ENCODE results near the gene CAMK1D.

The CAMK1D gene

GRCh38 chr10:12869427-12869826 lies 520.1 kb downstream of the CAMK1D start:
- Histone ChIP-seq H3K4me2 (ENCODE audit: insufficient read depth, low read length) (no peak overlapping the region), H2AFZ (ENCODE audit: low read depth, low read length) (no peak overlapping the region), H3K79me2 (ENCODE audit: insufficient read depth, low read length) (no peaks in the 10 kb centered on the region), H3K27ac (ENCODE audit: low read length) (no peak overlapping the region), H4K20me1 (ENCODE audit: insufficient read depth, low read length) (no peaks in the 10 kb centered on the region), H3K4me1 (ENCODE audit: insufficient read depth, low read length) (no peaks in the 10 kb centered on the region), H3K9ac (ENCODE audit: low read depth, low read length) (no peak overlapping the region), H3K27me3 (ENCODE audit: insufficient read depth, low read length, poor library complexity) (no peaks in the 10 kb centered on the region), H3K36me3 (ENCODE audit: insufficient read depth, low read length) (no peaks in the 10 kb centered on the region), H3K9me3 (ENCODE audit: insufficient read depth, low read length, severe bottlenecking) (no peaks in the 10 kb centered on the region), H3K4me3 (ENCODE audit: low read depth in 1 of 2, low read length in 2 of 2) (no peak overlapping the region)
- DNase-seq (no peak), ATAC-seq (ENCODE audit: insufficient read depth, low read depth) (no peak)
- no peak for TF ChIP-seq CTCF (IDR thresholded peaks at IDR 0.05; ENCODE audit: borderline replicate concordance, extremely low read depth, low read length, poor library complexity, severe bottlenecking)
- TF ChIP-seq EZH2 (IDR thresholded peaks at IDR 0.05; ENCODE audit: borderline replicate concordance, low read depth, low read length, severe bottlenecking) = no peak

- Histone ChIP-seq H3K4me1 (ENCODE audit: insufficient read depth, low read length) (no peaks in the 10 kb centered on the region), H3K27ac (ENCODE audit: low read length) (no peak overlapping the region), H3K9me3 (ENCODE audit: insufficient read depth, low read length, severe bottlenecking) (no peaks in the 10 kb centered on the region), H3K27me3 (ENCODE audit: insufficient read depth, low read length, poor library complexity) (no peaks in the 10 kb centered on the region), H2AFZ (ENCODE audit: low read depth, low read length) (no peak overlapping the region), H4K20me1 (ENCODE audit: insufficient read depth, low read length) (no peaks in the 10 kb centered on the region), H3K4me2 (ENCODE audit: insufficient read depth, low read length) (no peak overlapping the region), H3K36me3 (ENCODE audit: insufficient read depth, low read length) (no peaks in the 10 kb centered on the region), H3K9ac (ENCODE audit: low read depth, low read length) (no peak overlapping the region), H3K4me3 (ENCODE audit: low read depth in 1 of 2, low read length in 2 of 2) (no peak overlapping the region), H3K79me2 (ENCODE audit: insufficient read depth, low read length) (no peaks in the 10 kb centered on the region)
- TF ChIP-seq CTCF (IDR thresholded peaks at IDR 0.05; ENCODE audit: borderline replicate concordance, extremely low read depth, low read length, poor library complexity, severe bottlenecking) = no peak
- TF ChIP-seq EZH2 (IDR thresholded peaks at IDR 0.05; ENCODE audit: borderline replicate concordance, low read depth, low read length, severe bottlenecking) = no peak
- DNase-seq (no peak), ATAC-seq (ENCODE audit: insufficient read depth, low read depth) (no peak)
Observed at GRCh38 chr10:12872577-12872976, 523.2 kb downstream of the CAMK1D start.

DNA sequence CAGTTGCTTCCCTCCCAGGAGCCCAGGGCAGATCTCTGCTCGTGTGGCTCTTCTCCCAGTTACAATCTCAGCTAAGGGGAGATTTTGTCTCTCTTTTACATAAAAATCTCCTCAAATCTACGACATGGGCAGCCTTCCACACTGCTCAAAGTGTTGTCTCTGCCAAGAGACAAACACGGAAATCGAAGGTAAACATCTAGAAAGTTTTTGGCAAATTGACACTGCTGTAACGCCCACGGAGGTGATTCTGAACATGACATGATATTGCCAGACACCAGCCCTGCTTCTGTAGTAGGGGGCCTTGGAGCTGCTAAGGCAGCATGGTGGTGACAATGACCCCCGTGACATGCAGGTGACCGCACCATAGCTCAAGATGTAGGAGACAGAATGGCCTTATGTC lies 523.8 kb downstream of the CAMK1D start:
- no peak overlapping the region for H3K4me2 ChIP-seq (ENCODE audit: insufficient read depth, low read length)
- H3K79me2 ChIP-seq (ENCODE audit: insufficient read depth, low read length) = no peaks in the 10 kb centered on the region
- no peak for ATAC-seq (ENCODE audit: insufficient read depth, low read depth)

More for the DNA sequence above, 523.8 kb downstream of the CAMK1D start:
- Histone ChIP-seq H3K4me3 (ENCODE audit: low read depth in 1 of 2, low read length in 2 of 2) (no peak overlapping the region), H3K36me3 (ENCODE audit: insufficient read depth, low read length) (no peaks in the 10 kb centered on the region), H3K27ac (ENCODE audit: low read length) (no peak overlapping the region), H3K4me1 (ENCODE audit: insufficient read depth, low read length) (no peaks in the 10 kb centered on the region), H3K9ac (ENCODE audit: low read depth, low read length) (no peak overlapping the region), H4K20me1 (ENCODE audit: insufficient read depth, low read length) (no peaks in the 10 kb centered on the region), H3K27me3 (ENCODE audit: insufficient read depth, low read length, poor library complexity) (no peaks in the 10 kb centered on the region), H2AFZ (ENCODE audit: low read depth, low read length) (no peak overlapping the region), H3K9me3 (ENCODE audit: insufficient read depth, low read length, severe bottlenecking) (no peaks in the 10 kb centered on the region)
- TF ChIP-seq EZH2 (IDR thresholded peaks at IDR 0.05; ENCODE audit: borderline replicate concordance, low read depth, low read length, severe bottlenecking) (no peak), CTCF (IDR thresholded peaks at IDR 0.05; ENCODE audit: borderline replicate concordance, extremely low read depth, low read length, poor library complexity, severe bottlenecking) (no peak)
- DNase-seq = no peak

All from DND-41 (cell line).